Measurements from ENCODE around the gene TEKT3.

Gene TEKT3

DNA sequence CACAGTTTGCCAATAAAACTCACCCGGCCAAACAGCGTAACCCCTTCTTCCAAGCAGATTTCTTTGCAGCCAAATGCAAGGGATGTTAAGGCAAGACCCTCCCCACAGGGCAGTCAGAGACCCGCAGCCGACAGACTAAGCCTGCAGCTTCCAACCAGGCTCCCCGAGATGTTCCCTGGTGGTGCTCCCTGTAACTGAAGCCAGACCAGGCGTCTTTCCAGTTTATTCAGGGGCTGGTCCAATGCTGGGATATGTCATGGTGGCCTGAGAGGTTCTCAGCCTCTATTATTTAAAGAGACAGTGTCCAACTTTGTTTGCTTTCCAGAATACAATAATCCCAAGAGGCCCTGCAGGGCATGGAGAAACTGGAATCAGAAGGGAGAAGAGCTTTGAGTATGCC lies 76.3 kb downstream of the TEKT3 start, which contains the start of gene PMP22:
PMP22 (minus strand) TSS at position 196 of the 400 bp plus-strand sequence. CDS start 4,599 bp downstream, outside the sequence.
- peak; percentile 62 for DNase-seq (ENCODE audit: low spot score)

DNA sequence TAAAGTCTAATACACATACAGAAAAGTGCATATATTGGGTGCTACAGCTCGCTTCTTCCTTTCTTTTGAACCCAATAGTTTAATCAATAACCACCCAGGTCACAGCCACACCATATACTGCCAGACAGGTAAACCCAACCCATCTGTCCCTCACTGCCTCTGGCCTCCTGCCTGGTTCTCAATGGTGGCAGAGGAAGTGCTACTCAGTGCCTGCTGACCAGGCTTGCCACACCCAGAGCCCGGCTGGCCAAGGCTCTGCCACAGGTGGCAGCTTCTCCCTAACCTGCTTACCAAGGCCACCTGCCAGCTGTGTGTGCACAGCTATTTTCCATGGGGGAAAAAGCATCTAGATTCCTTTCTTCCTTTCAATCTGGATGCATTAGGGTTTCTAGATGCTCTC lies 76.9 kb downstream of the TEKT3 start:
- no peak for DNase-seq (ENCODE audit: low spot score)

DNA sequence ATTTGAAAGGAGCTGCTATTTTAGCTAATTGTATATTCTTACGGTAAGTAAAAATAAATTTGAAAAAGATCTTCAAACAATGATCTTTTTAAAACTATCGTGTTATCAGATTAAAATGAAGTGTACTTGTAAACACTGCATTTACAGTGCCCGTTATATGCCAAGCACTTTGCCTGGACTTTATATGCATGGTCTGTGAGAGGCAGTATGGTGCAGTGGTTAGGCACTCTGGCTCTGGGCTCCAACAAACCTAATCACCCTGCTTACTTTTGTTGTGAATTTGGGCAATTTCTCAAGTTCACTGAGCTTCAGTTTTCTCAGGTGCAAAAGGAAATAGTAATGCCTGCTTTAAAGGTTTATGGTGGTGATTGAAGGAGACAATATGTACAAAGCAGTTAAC lies 77.7 kb downstream of the TEKT3 start:
- no peak for DNase-seq (ENCODE audit: low spot score)

DNA sequence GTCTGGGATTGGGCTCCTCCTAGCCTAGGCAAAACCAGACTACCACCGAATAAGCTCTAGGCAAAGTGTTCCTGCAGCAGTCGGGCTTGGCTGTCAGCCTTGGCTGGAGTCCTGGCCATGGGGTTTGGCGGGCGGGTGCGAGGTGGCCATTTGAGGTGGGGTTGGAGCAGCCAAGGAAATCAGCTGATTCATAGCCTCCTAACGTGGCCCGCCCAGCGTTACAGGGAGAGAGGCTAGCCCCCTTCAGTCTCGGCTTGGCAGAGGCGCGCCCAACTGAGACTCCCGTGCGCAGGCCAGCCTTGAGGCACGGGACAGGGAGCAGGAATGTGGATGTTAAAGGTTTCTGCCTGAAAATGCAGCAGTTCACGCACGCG lies 78.2 kb downstream of the TEKT3 start:
- DNase-seq (ENCODE audit: low spot score), result peak; percentile 85

DNA sequence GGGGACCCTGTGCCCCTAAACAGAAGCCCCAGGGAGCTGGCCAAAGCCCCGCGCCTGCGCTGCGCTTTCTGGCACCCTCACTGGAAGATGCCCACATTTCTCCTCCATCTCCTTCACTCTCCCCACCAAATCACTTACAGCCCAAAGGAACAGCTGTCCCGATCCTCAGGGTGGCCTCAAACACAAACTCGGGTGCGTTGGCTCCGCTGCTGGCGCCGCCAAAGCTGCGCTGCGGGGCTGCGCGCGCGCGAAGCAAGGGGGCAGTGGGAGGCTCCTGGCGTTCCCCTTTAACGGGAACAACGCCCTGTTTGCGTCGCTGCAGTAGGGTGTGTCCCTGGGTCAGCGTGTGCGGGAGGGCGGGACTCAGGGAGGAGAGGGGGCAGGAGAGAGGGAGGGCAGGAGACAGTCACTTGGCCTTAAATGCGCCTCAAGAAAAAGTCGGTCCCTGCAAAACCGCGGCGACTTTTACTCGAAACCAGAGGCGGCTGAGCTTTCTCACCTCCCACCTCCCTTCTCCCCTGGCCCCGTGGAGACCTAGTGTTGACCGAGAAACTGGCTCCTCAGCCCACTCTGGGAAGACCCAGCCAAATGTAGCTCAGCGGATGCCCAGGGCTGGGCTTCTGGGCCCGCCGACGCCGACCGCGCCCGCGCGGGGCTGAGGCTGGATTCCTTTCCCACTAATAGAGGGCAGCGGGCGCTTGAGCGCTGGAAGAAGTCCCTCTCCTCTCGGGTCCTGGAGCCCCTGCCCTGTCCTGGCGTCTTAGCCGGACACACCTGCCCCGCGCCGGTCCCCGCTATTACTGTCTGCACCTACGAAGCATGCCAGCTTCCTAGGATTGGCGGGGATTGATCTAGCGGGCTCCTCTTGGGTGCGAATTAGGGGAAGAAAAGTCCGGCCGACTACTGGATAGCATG lies 78.8 kb downstream of the TEKT3 start:
- peak; percentile 95 for DNase-seq (ENCODE audit: low spot score)

DNA sequence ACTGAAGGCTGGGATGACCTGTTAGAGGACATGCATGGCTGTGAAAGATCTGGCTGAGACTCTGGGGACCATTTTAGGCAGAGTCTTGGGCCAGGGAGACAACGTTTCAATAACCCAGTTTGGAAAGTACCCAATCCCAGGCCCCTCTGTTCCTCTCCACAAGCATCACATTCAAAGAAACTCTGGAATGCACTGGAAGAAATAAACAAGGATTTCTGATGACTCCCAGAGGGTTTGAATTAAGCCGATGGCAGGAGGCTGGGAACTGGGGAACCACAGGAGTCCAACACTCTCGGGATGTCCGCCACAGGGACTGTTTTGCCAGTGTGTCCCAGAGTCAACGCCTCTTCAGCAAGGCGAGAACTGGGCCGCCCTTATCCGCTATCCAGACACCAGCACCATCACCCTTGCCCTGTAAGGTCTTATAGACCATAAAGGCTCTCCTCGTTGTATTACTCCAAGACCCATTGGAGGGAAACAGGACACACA lies 79.6 kb downstream of the TEKT3 start:
- peak; percentile 76 for DNase-seq (ENCODE audit: low spot score)

DNA sequence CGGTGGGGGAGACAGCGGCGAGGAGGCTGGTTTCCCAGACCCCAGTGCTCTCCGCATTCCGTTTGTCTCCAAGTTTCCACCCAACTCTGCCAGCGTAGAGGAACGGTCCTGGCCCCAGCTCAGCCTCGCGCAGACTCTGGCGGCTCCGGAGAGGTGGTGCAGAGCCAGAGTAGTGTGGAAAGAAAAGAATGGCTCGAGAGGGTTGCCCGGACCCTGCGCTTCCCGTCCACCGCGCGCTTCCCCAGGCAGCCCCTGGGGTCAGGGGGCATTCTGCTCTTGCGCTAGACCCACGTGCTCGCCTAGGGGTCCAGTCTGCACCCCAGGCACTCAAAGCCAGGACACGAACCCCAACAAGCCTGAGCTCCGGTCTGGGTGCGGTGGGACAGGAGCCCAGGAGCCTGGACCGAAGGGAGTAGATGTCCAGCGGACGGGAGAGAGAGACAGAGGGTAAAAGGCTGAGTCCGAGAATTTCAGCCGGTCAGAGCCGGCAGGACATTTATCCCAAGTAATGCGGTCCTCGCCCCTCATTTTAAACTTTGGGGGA lies 80.1 kb downstream of the TEKT3 start:
- DNase-seq (ENCODE audit: low spot score), result peak; percentile 83

DNA sequence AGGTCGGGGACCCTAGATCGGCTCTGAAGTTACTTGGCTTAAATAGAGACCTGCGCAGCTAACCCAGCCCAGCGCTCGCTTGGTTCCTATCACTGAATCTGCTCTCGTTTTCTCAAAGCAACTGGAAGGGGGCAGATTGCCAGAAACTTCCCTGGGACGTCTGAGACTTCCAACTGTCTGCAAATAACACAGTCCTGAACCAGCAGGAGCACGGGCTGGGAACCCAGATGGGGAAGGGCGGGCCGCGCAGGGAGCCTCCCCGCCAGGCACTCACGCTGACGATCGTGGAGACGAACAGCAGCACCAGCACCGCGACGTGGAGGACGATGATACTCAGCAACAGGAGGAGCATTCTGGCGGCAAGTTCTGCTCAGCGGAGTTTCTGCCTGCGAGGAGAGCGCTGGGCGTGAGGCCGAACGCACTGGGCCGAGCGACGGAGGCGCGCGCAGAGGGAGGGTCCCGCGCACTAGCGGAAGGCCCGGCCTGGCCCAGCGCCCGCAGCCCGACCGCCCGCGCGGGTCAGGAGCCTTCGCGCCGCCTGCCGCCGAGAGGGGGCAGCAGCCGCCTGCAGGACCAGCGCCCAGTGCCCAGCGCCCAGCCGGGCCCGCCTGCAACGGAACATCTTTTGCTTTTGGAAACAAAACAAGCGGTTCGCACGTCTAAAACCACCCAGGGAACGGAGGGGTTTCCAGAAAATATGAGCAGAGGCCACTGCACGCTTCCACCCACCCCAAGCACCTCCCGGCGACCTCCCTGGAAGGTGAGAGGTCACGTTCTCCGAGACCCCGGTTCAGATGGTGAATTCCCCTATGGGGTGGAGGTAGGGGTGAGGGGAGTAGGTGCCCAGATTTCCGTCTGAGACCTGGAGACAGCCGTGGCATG lies 80.8 kb downstream of the TEKT3 start:
- DNase-seq (ENCODE audit: low spot score), result peak; percentile 89

DNA sequence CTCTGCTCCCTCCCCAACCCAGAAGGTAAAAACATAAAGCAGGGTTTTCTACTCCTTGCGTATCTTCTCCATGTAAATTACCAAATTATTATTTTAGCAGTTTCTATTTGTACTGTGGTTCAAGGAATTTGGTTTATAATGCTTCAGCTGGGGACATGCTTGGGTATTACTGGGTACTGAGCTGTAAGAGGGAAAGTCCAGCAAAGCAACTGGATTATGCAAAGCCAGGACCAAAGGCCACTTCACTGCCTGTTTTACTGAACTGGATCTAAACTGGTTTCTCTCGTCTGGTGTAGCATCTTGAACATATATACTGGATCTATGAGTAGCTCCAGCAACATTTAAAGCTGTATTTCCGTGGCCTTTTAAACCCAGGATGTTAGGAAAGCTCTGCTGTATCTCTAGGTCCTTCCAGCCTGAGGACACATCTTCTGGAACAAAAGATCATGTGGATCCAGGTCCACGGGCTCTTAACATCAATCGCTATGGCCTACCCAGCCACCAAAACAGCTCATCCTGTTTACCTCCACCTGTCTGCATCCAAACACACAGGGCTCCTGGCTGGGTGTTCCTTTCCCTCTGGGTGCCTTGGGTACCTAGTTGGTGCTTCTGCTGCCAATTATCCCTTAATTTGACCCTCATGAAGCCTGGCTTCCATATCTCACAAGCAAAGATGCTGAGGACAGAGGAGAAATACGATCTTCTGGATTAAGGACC lies 83.4 kb downstream of the TEKT3 start:
- no peak for DNase-seq (ENCODE audit: low spot score)

DNA sequence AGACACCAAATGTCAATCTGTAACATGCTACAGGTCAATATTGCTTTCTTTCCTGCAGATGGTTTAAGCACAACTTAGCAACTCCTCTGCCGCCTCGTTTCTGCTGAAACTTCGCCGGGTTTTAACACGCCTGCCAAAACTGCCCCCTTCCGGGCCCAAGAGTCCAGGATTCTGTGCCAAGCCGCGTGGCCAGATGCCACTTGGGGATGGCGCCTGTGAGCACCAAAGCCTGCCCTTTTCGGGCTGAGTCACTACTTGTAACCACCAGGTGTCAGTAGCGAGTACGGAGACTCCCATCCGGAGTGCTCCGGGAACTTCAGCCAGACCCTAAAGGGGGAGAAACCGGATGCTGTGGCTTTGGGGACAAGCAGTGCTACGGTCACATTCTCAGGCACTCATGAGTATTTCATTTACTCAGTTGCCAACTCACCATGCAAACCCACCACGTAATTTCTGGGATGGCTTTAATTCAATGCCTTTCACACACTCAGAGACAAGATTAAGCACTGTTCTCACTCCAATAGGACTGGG lies 84.1 kb downstream of the TEKT3 start:
- DNase-seq (ENCODE audit: low spot score), result peak; percentile 97

DNA sequence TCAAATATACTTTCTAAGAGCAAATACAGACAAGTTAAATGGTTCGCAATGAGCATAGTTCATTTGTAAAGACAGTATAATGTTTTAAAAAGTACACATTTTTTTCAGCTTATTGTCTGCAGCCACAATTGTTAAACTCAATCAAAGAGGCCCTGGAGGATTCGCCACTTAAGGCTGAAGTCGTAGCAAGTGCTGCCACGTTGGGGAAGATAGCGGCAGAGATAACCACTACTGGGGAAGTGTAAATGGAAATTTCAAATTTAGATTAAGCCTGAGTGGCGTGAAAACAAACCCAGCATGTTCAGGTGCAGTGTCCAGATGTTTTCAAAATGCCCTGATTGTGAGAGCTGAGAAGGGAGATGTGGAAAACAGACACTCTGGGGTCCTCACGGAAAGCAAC lies 84.7 kb downstream of the TEKT3 start:
- DNase-seq (ENCODE audit: low spot score), result no peak

DNA sequence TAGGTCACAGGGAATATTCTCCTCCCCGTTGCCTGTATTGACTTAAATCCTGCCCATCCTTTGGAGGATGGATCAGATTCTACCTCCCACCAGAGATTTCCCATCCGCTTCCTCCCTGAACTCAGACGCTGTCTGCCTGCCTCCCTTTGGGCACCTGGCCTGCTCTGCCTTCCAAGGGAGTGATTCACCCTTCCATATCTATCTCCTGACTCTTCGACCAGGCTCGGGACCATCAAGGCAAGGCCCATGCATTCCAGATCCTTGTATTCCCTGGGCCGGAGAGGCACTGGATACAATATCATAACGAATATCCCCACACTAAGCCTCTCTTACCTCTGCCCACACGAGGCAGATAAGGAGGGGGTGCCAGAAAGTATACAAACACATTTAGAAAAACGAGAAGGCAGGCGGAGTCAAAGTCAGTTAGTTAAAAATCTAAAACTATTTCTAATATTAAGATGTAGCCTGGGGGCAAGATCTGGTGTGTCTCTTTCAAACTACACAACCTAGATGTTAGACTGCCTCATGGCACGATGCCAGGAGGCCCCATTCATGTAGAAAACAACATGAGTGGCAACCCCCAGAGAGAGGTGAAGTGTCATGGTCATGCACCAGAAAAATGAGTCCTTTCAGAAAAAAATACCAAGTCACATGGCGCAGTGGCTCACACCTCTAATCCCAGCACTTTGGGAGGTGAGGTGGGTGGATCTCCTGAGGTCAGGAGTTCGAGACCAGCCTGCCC lies 85.5 kb downstream of the TEKT3 start:
- DNase-seq (ENCODE audit: low spot score), result no peak

All from globus pallidus (tissue), 1 donor.